Duodenal mucosa (tissue), 2 donors: Measurements from ENCODE around the gene NOBOX.
"Not testable (repeated sequence)": the region's sequence is repeated elsewhere in the genome, so short reads cannot be mapped to it uniquely, and the experiment has no call there.

Experiments used
- H3K27ac ChIP-seq: one replicate; pipeline ENCODE4 v1.7.0; 2013; ENCODE audit warnings: low read depth, low read length
- H3K27me3 ChIP-seq, 2 donors: one replicate each; pipeline ENCODE4 v1.7.0; 2013; ENCODE audit warnings: low read length in 2 of 2, control low read depth in 1 of 2; ENCODE audit not compliant: insufficient read depth in 2 of 2, control insufficient read depth in 1 of 2
- H3K36me3 ChIP-seq, 2 donors: one replicate each; pipeline ENCODE4 v1.7.0; 2013; ENCODE audit warnings: low read length in 2 of 2, control low read depth in 1 of 2; ENCODE audit not compliant: insufficient read depth in 2 of 2, control insufficient read depth in 1 of 2
- H3K4me1 ChIP-seq, 2 donors: one replicate each; pipeline ENCODE4 v1.7.0; 2013; ENCODE audit warnings: low read length in 2 of 2, control low read depth in 1 of 2; ENCODE audit not compliant: insufficient read depth in 2 of 2, control insufficient read depth in 1 of 2
- H3K4me3 ChIP-seq, 2 donors: one replicate each; pipeline ENCODE4 v1.7.0; 2013; ENCODE audit warnings: low read length in 2 of 2, low read depth in 1 of 2
- H3K9ac ChIP-seq, 2 donors: one replicate each; pipeline ENCODE4 v1.7.0; 2013; ENCODE audit warnings: low read length in 2 of 2, low read depth in 1 of 2
- H3K9me3 ChIP-seq, 2 donors: one replicate each; pipeline ENCODE4 v1.7.0; 2013; ENCODE audit warnings: low read length in 2 of 2, control low read depth in 1 of 2; ENCODE audit not compliant: control insufficient read depth in 1 of 2

Gene NOBOX

DNA sequence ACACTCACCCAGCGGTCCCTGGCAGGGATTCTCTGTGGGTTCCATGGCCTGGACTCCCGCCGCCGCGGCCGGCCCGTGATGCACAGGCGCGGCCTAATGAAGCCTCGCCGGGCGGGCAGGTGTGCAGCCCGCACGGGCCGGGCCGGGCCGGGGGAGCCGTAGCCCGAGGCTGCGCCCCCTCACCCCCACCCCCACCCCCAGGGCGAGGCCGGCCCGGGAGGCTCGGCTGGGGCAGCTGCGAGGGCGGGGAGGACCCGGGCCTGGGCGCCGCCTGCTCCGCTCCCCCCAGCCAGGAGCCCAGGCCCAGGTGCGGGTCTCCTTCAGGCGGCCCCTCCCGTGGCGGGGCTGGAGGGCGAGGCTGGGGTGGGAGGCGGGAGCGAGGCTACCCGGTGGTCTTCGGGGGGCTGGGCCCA, at the start of gene NOBOX:
Gene NOBOX (minus strand): TSS at position 45 of the 413 bp plus-strand sequence.
- H3K9ac ChIP-seq: no peak within 1 kb of the TSS
- H3K36me3 ChIP-seq: no peaks in the 10 kb centered on the region
- peaks cover 0 to 7% of the 10 kb centered on the region in 2 donors for H3K4me1 ChIP-seq
- no peak within 1 kb of the TSS for H3K4me3 ChIP-seq
- H3K9me3 ChIP-seq: no peaks in the 10 kb centered on the region
- H3K27ac ChIP-seq: no peak within 1 kb of the TSS
- H3K27me3 ChIP-seq: no peaks in the 10 kb centered on the region

DNA sequence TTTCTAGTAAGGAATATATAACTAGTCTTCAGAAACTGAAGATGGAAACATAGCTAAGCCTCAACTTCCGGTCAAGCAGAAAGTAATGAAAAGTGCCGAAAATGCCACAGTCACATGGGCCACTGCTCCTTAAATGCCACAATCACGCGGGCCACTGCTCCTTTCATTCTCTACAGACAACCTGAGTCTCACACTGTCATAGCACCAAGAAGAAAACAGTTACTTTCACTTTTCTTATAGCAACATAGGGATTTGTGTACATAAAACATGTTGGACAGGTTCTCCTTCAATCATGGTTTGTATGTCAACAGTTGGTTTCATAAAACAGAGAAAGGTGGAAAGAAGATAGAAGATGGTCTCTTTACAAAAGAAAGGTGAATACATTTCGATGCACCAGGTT, 48.6 kb upstream of the NOBOX start:
- Histone ChIP-seq H3K27me3 (no peaks in the 10 kb centered on the region), H3K9ac (no peak overlapping the region), H3K27ac (no peak overlapping the region), H3K36me3 (no peaks in the 10 kb centered on the region), H3K4me1 (no peaks in the 10 kb centered on the region), H3K4me3 (no peak overlapping the region), H3K9me3 (no peaks in the 10 kb centered on the region)

DNA sequence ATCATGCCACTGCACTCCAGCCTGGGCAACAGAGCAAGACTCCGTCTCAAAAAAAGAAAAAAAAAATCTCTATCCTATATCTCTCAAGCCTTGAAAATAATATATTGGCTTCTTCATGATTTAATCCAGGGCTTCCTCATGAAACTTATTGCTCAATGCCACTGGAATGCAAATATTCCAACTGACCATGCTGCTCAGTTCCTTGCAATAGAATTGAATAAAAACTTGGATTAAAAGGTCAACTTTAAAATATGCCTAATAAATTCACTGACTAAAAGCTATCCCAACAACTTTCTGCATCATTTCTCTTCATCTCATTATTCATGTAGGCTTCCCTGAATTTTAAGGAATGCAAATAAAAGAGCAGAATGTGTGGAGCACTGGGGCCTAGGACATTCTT, 42.1 kb upstream of the NOBOX start:
- Histone ChIP-seq H3K9me3 (no peaks in the 10 kb centered on the region), H3K27ac (no peak overlapping the region), H3K4me3 (no peak overlapping the region), H3K4me1 (no peaks in the 10 kb centered on the region), H3K36me3 (no peaks in the 10 kb centered on the region), H3K9ac (no peak overlapping the region), H3K27me3 (no peaks in the 10 kb centered on the region)

DNA sequence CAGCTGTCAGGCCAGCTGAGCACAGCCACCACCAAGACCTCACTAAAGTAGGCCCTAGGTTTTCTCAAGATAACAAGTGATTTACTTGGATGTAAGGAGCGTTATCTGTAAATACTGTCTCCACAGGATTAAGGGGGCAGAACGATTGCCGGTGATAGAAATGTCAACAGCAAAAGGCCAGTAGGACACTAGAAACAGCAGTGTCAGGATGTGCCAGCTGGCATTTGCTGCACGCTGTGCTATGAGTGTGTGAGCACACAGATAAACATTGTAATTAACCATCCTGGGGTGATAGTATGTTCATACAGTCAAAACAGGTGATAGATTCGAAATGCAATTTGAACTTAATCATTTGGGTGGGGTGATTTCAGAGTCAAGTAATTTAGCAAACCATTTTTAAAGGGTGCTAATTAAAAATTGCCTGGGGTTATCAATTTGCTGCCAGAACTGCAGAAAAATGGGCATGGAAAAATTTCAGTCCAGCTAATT, 36.3 kb upstream of the NOBOX start:
- H3K4me1 ChIP-seq: no peaks in the 10 kb centered on the region
- H3K27ac ChIP-seq: no peak overlapping the region
- no peaks in the 10 kb centered on the region for H3K27me3 ChIP-seq
- H3K36me3 ChIP-seq: no peaks in the 10 kb centered on the region
- no peaks in the 10 kb centered on the region for H3K9me3 ChIP-seq
- H3K9ac ChIP-seq: no peak overlapping the region
- no peak overlapping the region for H3K4me3 ChIP-seq

DNA sequence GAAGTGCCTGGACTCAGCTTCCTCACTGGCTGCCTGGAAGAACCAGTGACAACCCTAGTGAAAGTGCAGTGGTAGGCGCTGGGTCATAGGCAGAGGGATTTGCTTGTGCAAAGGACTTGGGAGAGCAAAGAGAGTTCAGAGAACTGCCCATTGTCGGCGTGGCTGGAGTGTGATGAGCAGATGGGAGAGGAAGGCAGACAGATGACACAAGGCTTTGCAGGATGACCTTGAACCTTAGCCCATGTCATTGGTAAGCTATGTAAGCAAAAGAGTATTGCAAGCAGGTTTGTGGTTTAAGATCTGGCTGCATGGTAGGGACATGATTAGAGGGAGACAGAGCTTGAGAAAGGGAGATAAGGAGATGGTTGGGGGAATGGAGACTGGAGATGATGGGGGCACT, 35.3 kb upstream of the NOBOX start:
- no peaks in the 10 kb centered on the region for H3K9me3 ChIP-seq
- H3K27ac ChIP-seq: no peak overlapping the region
- no peaks in the 10 kb centered on the region for H3K36me3 ChIP-seq
- no peaks in the 10 kb centered on the region for H3K4me1 ChIP-seq
- no peaks in the 10 kb centered on the region for H3K27me3 ChIP-seq
- no peak overlapping the region for H3K4me3 ChIP-seq
- H3K9ac ChIP-seq: no peak overlapping the region

DNA sequence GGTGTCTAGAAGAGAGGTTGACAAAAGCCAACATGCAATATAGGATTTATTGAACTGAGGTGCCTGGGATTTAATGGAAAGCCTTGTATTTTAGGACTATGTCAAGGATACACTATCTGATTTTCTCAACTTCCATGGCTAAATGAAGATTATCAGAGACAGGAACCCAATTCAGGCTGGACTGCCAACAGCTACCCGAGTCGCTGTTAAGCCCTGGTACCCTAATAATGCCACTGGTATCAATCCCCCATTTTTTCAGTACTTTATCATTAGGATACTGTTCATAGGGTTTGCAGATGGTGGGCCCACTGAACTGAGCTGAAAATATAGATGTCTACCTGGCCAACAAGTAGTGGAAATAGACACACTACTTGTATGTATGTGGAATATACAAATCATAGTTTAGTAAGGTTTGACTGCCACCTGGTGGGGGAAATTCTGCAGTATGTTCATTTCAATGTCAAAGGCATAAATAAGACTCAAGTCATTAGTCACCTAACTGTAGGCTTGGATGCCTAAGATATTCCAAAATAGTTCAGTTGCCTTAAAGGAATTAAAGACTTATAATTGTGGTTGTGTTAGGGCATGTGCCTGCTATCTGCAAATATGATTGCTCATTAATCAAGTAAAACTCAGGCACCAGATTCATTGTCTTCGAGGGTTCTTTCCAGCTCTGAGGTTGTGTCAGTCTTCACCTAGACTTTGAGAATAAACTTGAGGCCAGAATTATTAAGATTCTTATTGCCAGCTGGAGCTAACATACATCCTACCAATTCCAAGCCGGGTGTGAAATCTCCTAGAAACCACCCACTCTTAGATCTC, 34.1 kb upstream of the NOBOX start:
- Histone ChIP-seq H3K9ac (no peak overlapping the region), H3K36me3 (no peaks in the 10 kb centered on the region), H3K9me3 (no peaks in the 10 kb centered on the region), H3K27ac (no peak overlapping the region), H3K4me3 (no peak overlapping the region), H3K4me1 (no peaks in the 10 kb centered on the region), H3K27me3 (no peaks in the 10 kb centered on the region)

DNA sequence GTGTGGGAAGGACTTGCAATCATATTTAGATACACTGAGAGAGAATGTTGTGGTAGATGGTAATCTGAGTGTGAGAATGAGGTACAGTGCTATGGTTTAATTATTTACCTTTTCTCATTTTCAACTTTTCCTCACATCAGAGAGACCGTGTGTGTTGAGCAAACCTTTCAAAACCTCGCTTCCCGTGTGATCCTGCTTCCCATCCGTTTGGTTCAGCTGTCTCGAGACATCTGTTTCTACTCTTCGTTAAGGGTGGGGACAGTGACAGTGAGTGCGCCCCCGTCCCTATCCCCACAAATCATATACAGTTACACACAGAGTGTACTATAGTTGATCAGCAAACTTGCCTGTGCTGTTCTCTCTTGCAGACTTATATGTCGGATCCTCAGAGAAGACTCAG, 33.0 kb upstream of the NOBOX start:
- Histone ChIP-seq H3K4me1 (no peaks in the 10 kb centered on the region), H3K27me3 (no peaks in the 10 kb centered on the region), H3K9me3 (no peaks in the 10 kb centered on the region), H3K27ac (no peak overlapping the region), H3K36me3 (no peaks in the 10 kb centered on the region), H3K9ac (no peak overlapping the region), H3K4me3 (no peak overlapping the region)

DNA sequence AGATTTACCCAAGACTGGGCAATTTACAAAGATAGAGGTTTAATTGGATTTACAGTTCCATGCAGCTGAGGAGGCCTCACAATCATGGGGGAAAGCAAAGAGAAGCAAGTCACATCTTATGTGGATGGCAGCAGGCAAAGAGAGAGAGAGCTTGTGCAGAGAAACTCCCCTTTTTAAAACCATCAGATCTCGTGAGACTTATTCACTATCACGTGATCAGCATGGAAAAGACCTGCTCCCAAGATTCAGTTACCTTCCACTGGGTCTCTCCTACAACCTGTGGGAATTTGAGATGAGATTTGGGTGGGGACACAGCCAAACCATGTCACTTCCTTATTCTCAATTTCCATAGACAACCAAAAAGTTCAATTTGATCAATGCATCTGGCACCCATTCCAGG, 24.9 kb upstream of the NOBOX start:
- H3K9me3 ChIP-seq: peaks cover 3 to 6% of the 10 kb centered on the region in 2 donors
- no peaks in the 10 kb centered on the region for H3K36me3 ChIP-seq
- no peak overlapping the region for H3K27ac ChIP-seq
- H3K4me1 ChIP-seq: no peaks in the 10 kb centered on the region
- H3K27me3 ChIP-seq: no peaks in the 10 kb centered on the region
- no peak overlapping the region for H3K9ac ChIP-seq
- H3K4me3 ChIP-seq: no peak overlapping the region

DNA sequence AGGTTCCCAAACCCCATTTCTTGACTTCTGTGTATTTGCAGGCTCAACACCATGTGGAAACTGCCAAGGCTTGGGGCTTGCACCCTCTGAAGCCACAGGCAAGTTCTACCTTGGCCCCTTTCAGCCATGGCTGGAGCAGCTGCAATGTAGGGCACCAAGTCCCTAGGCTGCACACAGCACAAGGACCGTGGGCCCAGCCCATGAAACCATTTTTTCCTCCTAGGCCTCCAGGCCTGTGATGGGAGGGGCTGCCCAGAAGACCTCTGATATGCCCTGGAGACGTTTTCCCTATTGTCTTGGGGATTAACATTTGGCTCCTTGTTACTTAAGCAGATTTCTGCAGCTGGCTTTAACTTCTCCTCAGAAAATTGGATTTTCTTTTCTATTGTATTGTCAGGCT, 24.0 kb upstream of the NOBOX start:
- not testable (repeated sequence) for H3K4me3 ChIP-seq, H3K36me3 ChIP-seq, H3K27ac ChIP-seq, H3K9ac ChIP-seq, H3K4me1 ChIP-seq, H3K27me3 ChIP-seq, H3K9me3 ChIP-seq

DNA sequence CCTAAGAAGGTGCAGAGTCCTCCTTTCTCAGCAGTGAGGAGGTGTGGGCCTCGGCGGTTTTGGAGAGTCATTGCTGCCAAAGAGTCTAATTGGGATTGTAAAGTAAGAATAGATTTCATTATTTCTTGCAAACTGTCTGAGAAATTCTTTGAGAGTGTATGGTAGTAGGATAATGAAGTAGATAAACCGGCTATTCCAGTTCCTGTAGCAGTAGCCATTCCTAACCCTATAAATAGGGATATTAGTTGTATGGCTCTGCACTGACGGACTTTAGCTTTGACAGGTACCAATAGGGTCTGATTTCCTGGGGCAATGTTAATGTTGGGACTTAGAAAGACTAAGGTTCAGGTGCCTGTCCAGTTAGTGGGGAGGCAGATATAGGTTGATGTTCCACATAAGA, 15.4 kb upstream of the NOBOX start:
- H3K4me3 ChIP-seq, H3K9ac ChIP-seq, H3K27me3 ChIP-seq, H3K4me1 ChIP-seq, H3K27ac ChIP-seq, H3K9me3 ChIP-seq, H3K36me3 ChIP-seq: not testable (repeated sequence)
